LNCaP clone FGC (cell line): ENCODE measurements around the gene ROBO1.

Experiments
- DNase-seq: peaks from one replicate; pipeline ENCODE4 v3.0.0-alpha.2; 2011; ENCODE audit warnings: low read depth
- H3K4me3 ChIP-seq: 2 replicates; pipeline ENCODE4 v1.5.1; 2011; ENCODE audit warnings: mild to moderate bottlenecking, low read depth, low read length, control low read depth
- CTCF ChIP-seq: IDR thresholded peaks from 2 replicates; pipeline ENCODE4 v1.5.1; 2012; ENCODE audit warnings: mild to moderate bottlenecking; ENCODE audit not compliant: control insufficient read depth, insufficient read depth; ENCODE audit errors: extremely low read depth

The ROBO1 gene

DNA sequence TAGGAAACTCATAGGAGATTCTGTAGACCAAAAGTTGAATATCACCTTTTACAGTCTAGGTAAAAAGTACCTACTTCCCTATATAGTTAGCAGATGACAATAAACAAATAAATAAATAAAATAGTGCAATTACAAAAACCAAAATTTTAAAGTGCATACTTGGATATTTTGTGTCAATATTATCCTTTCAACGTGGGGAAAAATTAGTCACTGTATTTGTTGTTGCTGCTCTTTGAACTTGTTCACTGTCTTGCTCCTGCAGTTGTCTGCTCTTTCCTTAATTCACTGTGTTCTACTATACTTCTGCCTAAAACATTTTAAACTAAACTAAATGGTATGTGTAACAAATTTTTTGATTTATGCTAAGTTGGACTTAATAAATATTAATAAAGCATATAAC is 889.0 kb downstream of the ROBO1 start:
- no peak for TF ChIP-seq CTCF
- H3K4me3 ChIP-seq = no peak overlapping the region
- no peak for DNase-seq

DNA sequence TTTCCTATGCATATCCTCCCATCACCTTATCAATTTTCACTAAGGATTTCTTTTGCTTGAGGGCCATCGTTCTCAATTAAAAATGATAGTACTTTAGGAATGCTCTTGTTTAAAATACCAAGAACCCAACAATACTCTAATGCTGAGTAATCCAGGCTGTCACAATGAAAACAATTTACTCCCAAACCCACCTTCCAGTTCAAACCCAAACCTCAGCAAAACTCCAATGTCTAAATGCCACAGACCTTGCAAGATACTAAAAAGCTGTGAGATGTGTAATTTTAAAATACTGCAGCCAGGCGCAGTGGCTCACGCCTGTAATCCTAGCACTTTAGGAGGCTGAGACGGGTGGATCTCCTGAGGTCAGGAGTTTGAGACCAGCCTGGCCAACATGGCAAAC is 889.8 kb downstream of the ROBO1 start:
- TF ChIP-seq CTCF = no peak
- no peak overlapping the region for H3K4me3 ChIP-seq
- DNase-seq = no peak

- H3K4me3 ChIP-seq = no peak overlapping the region
- no peak for TF ChIP-seq CTCF
- no peak for DNase-seq
Observed at GRCh38 chr3:78875851-78876250, 891.9 kb downstream of the ROBO1 start.

- no peak for TF ChIP-seq CTCF
- DNase-seq = no peak
- no peak overlapping the region for H3K4me3 ChIP-seq
Observed at GRCh38 chr3:78875436-78875835, 892.4 kb downstream of the ROBO1 start.

GRCh38 chr3:78873641-78874040 is 894.2 kb downstream of the ROBO1 start:
- no peak for TF ChIP-seq CTCF
- no peak for DNase-seq
- no peak overlapping the region for H3K4me3 ChIP-seq

GRCh38 chr3:78872195-78872594 is 895.6 kb downstream of the ROBO1 start:
- no peak for DNase-seq
- no peak for TF ChIP-seq CTCF
- no peak overlapping the region for H3K4me3 ChIP-seq

GRCh38 chr3:78871048-78871447 is 896.8 kb downstream of the ROBO1 start:
- H3K4me3 ChIP-seq = no peak overlapping the region
- no peak for TF ChIP-seq CTCF
- no peak for DNase-seq
